ENCODE results near the gene GPC6.

- TF ChIP-seq CTCF (optimal IDR thresholded peaks at IDR 0.05 in 1 of 3, IDR thresholded peaks at IDR 0.05 in 1 of 3, conservative IDR thresholded peaks at IDR 0.05 in 1 of 3; ENCODE audit: extremely low read depth in 1 of 3, insufficient read depth in 2 of 3, low read length in 3 of 3) (no peak), EZH2 (IDR thresholded peaks at IDR 0.05; ENCODE audit: low read length) (no peak)
Measured at GRCh38 chr13:94030415-94031119, 804.0 kb downstream of the GPC6 start.

Measured in keratinocyte (primary cell).